Measurements from ENCODE around the gene ST13. TPM values are rescaled to one million over a fixed set of nuclear protein-coding genes. Genes with fewer than 3 reads are reported as not detected.
"Not testable (repeated sequence)": the region's sequence is repeated elsewhere in the genome, so short reads cannot be mapped to it uniquely, and the experiment has no call there.

Gene ST13
- total RNA-seq, 4 donors from 2014 or later, result 122 to 265 (median 197) TPM

GRCh38 chr22:40834619-40835018 is 21.8 kb downstream of the ST13 start:
- no peak overlapping the region for H3K4me3 ChIP-seq
- H3K27ac ChIP-seq, result no peak overlapping the region
- H3K36me3 ChIP-seq, result peaks cover 0 to 70% of the 10 kb centered on the region in 2 donors
- in situ Hi-C loops (cut with MboI; ENCODE audit: low sequenced_read_pairs in 4 of 4) (no loop called here), intact Hi-C loops (cut with DNase I; ENCODE audit: low total_unique reads) (no loop called here)
- no peak for DNase-seq
- no peak for ATAC-seq
- no peaks in the 10 kb centered on the region for H3K27me3 ChIP-seq
- TF ChIP-seq POLR2A (IDR thresholded peaks at IDR 0.05) (no peak), CTCF (IDR thresholded peaks at IDR 0.05 in 4 of 5, conservative IDR thresholded peaks at IDR 0.05 in 1 of 5) (no peak)
- no peaks in the 10 kb centered on the region for H3K9me3 ChIP-seq
- peaks cover 3 to 8% of the 10 kb centered on the region in 2 donors for H3K4me1 ChIP-seq

- H3K27ac ChIP-seq, result no peak overlapping the region
- no peaks in the 10 kb centered on the region for H3K9me3 ChIP-seq
- H3K4me1 ChIP-seq, result peaks cover 0 to 3% of the 10 kb centered on the region in 2 donors
- H3K36me3 ChIP-seq, result peaks cover 0 to 83% of the 10 kb centered on the region in 2 donors
- no peak for DNase-seq
- TF ChIP-seq POLR2A (IDR thresholded peaks at IDR 0.05) (no peak), CTCF (IDR thresholded peaks at IDR 0.05 in 4 of 5, conservative IDR thresholded peaks at IDR 0.05 in 1 of 5) (no peak)
- intact Hi-C loops (cut with DNase I; ENCODE audit: low total_unique reads) (no loop called here), in situ Hi-C loops (cut with MboI; ENCODE audit: low sequenced_read_pairs in 4 of 4) (no loop called here)
- no peak overlapping the region for H3K4me3 ChIP-seq
- H3K27me3 ChIP-seq, result no peaks in the 10 kb centered on the region
- ATAC-seq, result no peak
Measured at GRCh38 chr22:40829131-40829530, 27.3 kb downstream of the ST13 start.

- Histone ChIP-seq H3K27ac (no peak overlapping the region), H3K4me1 (peaks cover 0 to under 1% of the 10 kb centered on the region in 2 donors), H3K9me3 (no peaks in the 10 kb centered on the region), H3K4me3 (no peak overlapping the region), H3K27me3 (no peaks in the 10 kb centered on the region), H3K36me3 (peaks cover 0 to 80% of the 10 kb centered on the region in 2 donors)
- no peak for DNase-seq
- intact Hi-C loops (cut with DNase I; ENCODE audit: low total_unique reads), result no loop called here
- TF ChIP-seq POLR2A (IDR thresholded peaks at IDR 0.05), result no peak
- no peak for TF ChIP-seq CTCF (IDR thresholded peaks at IDR 0.05 in 4 of 5, conservative IDR thresholded peaks at IDR 0.05 in 1 of 5)
- in situ Hi-C loops (cut with MboI; ENCODE audit: low sequenced_read_pairs in 4 of 4), result no loop called here
- no peak for ATAC-seq
Measured at GRCh38 chr22:40826984-40827741, 29.3 kb downstream of the ST13 start.

GRCh38 chr22:40826292-40826691 is 30.1 kb downstream of the ST13 start:
- H3K4me1 ChIP-seq; H3K9me3 ChIP-seq; H3K27ac ChIP-seq; intact Hi-C loops (cut with DNase I; ENCODE audit: low total_unique reads); in situ Hi-C loops (cut with MboI; ENCODE audit: low sequenced_read_pairs in 4 of 4); H3K27me3 ChIP-seq; ATAC-seq; H3K4me3 ChIP-seq; DNase-seq: not testable (repeated sequence)
- H3K36me3 ChIP-seq, result peaks cover 0 to 71% of the 10 kb centered on the region in 2 donors

- H3K4me1 ChIP-seq, result peaks cover 10 to 15% of the 10 kb centered on the region in 2 donors
- H3K27ac ChIP-seq, result no peak overlapping the region
- DNase-seq (no peak), ATAC-seq (no peak)
- peaks cover 0 to 43% of the 10 kb centered on the region in 2 donors for H3K36me3 ChIP-seq
- TF ChIP-seq CTCF (IDR thresholded peaks at IDR 0.05 in 4 of 5, conservative IDR thresholded peaks at IDR 0.05 in 1 of 5) (no peak), POLR2A (IDR thresholded peaks at IDR 0.05) (no peak)
- no peak overlapping the region for H3K4me3 ChIP-seq
- in situ Hi-C loops (cut with MboI; ENCODE audit: low sequenced_read_pairs in 4 of 4), result no loop called here
- H3K27me3 ChIP-seq, result no peaks in the 10 kb centered on the region
- no peaks in the 10 kb centered on the region for H3K9me3 ChIP-seq
- intact Hi-C loops (cut with DNase I; ENCODE audit: low total_unique reads), result no loop called here
Measured at GRCh38 chr22:40823426-40823825, 33.0 kb downstream of the ST13 start.

Data from gastrocnemius medialis (tissue), 4 donors.